Activated CD4-positive, alpha-beta T cell treated with anti-CD3 and anti-CD28 coated beads, Interleukin-2, amount 10 ng/mL, durations not matched to agents 7 days and 5 days (primary cell): ENCODE measurements around the gene NPTX2. TPM values are rescaled to one million over a fixed set of nuclear protein-coding genes. Genes with fewer than 3 reads are reported as not detected.

Source experiments
- CTCF ChIA-PET: fragments of 350-600 bp; sonication (Branson Sonifier 250); formaldehyde crosslinking; loops from one replicate; lab custom pipeline; 2021; ENCODE audit warnings: antibody characterized with exemption; lab: Charles Lee
- POLR2A ChIA-PET: fragments of 350-600 bp; sonication (Branson Sonifier 250); formaldehyde crosslinking; loops from one replicate; lab custom pipeline; 2021; ENCODE audit warnings: antibody characterized with exemption; lab: Charles Lee
- DNase-seq: peaks from one replicate; pipeline ENCODE4 v3.0.0-alpha.2; 2020
- H3K27ac Mint-ChIP-seq: one replicate; pipeline ENCODE4 v1.8.0; 2021; ENCODE audit warnings: mild to moderate bottlenecking, moderate library complexity, mixed read lengths
- H3K27me3 Mint-ChIP-seq: one replicate; pipeline ENCODE4 v1.8.0; 2021; ENCODE audit warnings: mixed read lengths
- H3K36me3 Mint-ChIP-seq: one replicate; pipeline ENCODE4 v1.8.0; 2021; ENCODE audit warnings: low read depth, mixed read lengths
- H3K4me1 Mint-ChIP-seq: one replicate; pipeline ENCODE4 v1.8.0; 2021; ENCODE audit warnings: mixed read lengths
- H3K4me3 Mint-ChIP-seq: one replicate; pipeline ENCODE4 v1.8.0; 2021; ENCODE audit warnings: mild to moderate bottlenecking, moderate library complexity, mixed read lengths
- H3K9me3 Mint-ChIP-seq: one replicate; pipeline ENCODE4 v1.8.0; 2021; ENCODE audit warnings: mixed read lengths
- total RNA-seq, 2 experiments: library from RNA; stranded (reverse); gene quantifications; one replicate each; pipeline ENCODE4 v1.2.3, GENCODE V29; 2021

NPTX2 gene
- total RNA-seq, 2 experiments from 2014 or later, result not detected

- POLR2A ChIA-PET, result no interaction called here
- Mint-ChIP-seq H3K9me3 (peaks cover 3% of the 10 kb centered on the region), H3K27ac (no peak overlapping the region), H3K36me3 (no peaks in the 10 kb centered on the region), H3K27me3 (no peaks in the 10 kb centered on the region), H3K4me3 (no peak overlapping the region), H3K4me1 (no peaks in the 10 kb centered on the region)
- CTCF ChIA-PET, result no interaction called here
- no peak for DNase-seq
Observed at GRCh38 chr7:98647326-98647725, 30.2 kb downstream of the NPTX2 start.

GRCh38 chr7:98651760-98652159 is 34.7 kb downstream of the NPTX2 start:
- no peaks in the 10 kb centered on the region for H3K36me3 Mint-ChIP-seq
- ChIA-PET CTCF (interaction anchor here (0.7 kb wide), 2 partner anchors 66 to 1058 kb away, joined by 3 read pairs; no protein-coding TSS in a partner anchor), POLR2A (no interaction called here)
- no peak overlapping the region for H3K27ac Mint-ChIP-seq
- H3K27me3 Mint-ChIP-seq, result no peaks in the 10 kb centered on the region
- H3K4me3 Mint-ChIP-seq, result no peak overlapping the region
- H3K4me1 Mint-ChIP-seq, result no peaks in the 10 kb centered on the region
- peaks cover 3% of the 10 kb centered on the region for H3K9me3 Mint-ChIP-seq
- DNase-seq, result no peak

- DNase-seq, result no peak
- no peak overlapping the region for H3K4me3 Mint-ChIP-seq
- CTCF ChIA-PET, result no interaction called here
Observed at GRCh38 chr7:98653601-98654310, 36.7 kb downstream of the NPTX2 start.

GRCh38 chr7:98654524-98655272 is 37.6 kb downstream of the NPTX2 start:
- Mint-ChIP-seq H3K4me3 (no peak overlapping the region), H3K9me3 (peaks cover 3% of the 10 kb centered on the region), H3K27ac (no peak overlapping the region), H3K4me1 (no peaks in the 10 kb centered on the region), H3K27me3 (no peaks in the 10 kb centered on the region), H3K36me3 (no peaks in the 10 kb centered on the region)
- POLR2A ChIA-PET, result no interaction called here
- DNase-seq, result no peak
- CTCF ChIA-PET, result no interaction called here

More at GRCh38 chr7:98653601-98654310, 36.7 kb downstream of the NPTX2 start:
- no peaks in the 10 kb centered on the region for H3K36me3 Mint-ChIP-seq
- H3K9me3 Mint-ChIP-seq, result peaks cover 3% of the 10 kb centered on the region
- H3K27ac Mint-ChIP-seq, result no peak overlapping the region
- H3K27me3 Mint-ChIP-seq, result no peaks in the 10 kb centered on the region
- H3K4me1 Mint-ChIP-seq, result no peaks in the 10 kb centered on the region
- POLR2A ChIA-PET, result no interaction called here

GRCh38 chr7:98655611-98656010 is 38.5 kb downstream of the NPTX2 start:
- ChIA-PET POLR2A (no interaction called here), CTCF (no interaction called here)
- H3K27ac Mint-ChIP-seq, result no peak overlapping the region
- DNase-seq, result no peak
- H3K9me3 Mint-ChIP-seq, result no peaks in the 10 kb centered on the region
- no peaks in the 10 kb centered on the region for H3K36me3 Mint-ChIP-seq
- no peaks in the 10 kb centered on the region for H3K4me1 Mint-ChIP-seq
- H3K27me3 Mint-ChIP-seq, result no peaks in the 10 kb centered on the region
- no peak overlapping the region for H3K4me3 Mint-ChIP-seq

GRCh38 chr7:98656899-98657298 is 39.8 kb downstream of the NPTX2 start:
- POLR2A ChIA-PET, result no interaction called here
- Mint-ChIP-seq H3K27me3 (no peaks in the 10 kb centered on the region), H3K4me1 (no peaks in the 10 kb centered on the region), H3K36me3 (no peaks in the 10 kb centered on the region), H3K27ac (no peak overlapping the region), H3K4me3 (no peak overlapping the region), H3K9me3 (no peaks in the 10 kb centered on the region)
- CTCF ChIA-PET, result no interaction called here
- DNase-seq, result no peak

GRCh38 chr7:98657736-98658135 is 40.7 kb downstream of the NPTX2 start:
- H3K36me3 Mint-ChIP-seq, result no peaks in the 10 kb centered on the region
- no peaks in the 10 kb centered on the region for H3K9me3 Mint-ChIP-seq
- POLR2A ChIA-PET, result interaction anchor here (0.8 kb wide), 1 partner anchor 12 kb away, joined by 4 read pairs; no protein-coding TSS in a partner anchor
- CTCF ChIA-PET, result no interaction called here
- H3K4me1 Mint-ChIP-seq, result no peaks in the 10 kb centered on the region
- no peak for DNase-seq
- H3K27me3 Mint-ChIP-seq, result no peaks in the 10 kb centered on the region
- H3K4me3 Mint-ChIP-seq, result no peak overlapping the region
- H3K27ac Mint-ChIP-seq, result no peak overlapping the region

- CTCF ChIA-PET, result interaction anchor here (0.7 kb wide), 1 partner anchor 1632 kb away, joined by 3 read pairs; no protein-coding TSS in a partner anchor
- DNase-seq, result no peak
Observed at GRCh38 chr7:98659756-98660155, 42.7 kb downstream of the NPTX2 start.

GRCh38 chr7:98661607-98662006 is 44.5 kb downstream of the NPTX2 start:
- ChIA-PET CTCF (no interaction called here), POLR2A (no interaction called here)
- no peaks in the 10 kb centered on the region for H3K27me3 Mint-ChIP-seq
- H3K4me1 Mint-ChIP-seq, result no peaks in the 10 kb centered on the region
- DNase-seq, result no peak
- H3K4me3 Mint-ChIP-seq, result no peak overlapping the region
- no peak overlapping the region for H3K27ac Mint-ChIP-seq
- H3K36me3 Mint-ChIP-seq, result no peaks in the 10 kb centered on the region
- H3K9me3 Mint-ChIP-seq, result peaks cover 2% of the 10 kb centered on the region

More at GRCh38 chr7:98659756-98660155, 42.7 kb downstream of the NPTX2 start:
- H3K4me1 Mint-ChIP-seq, result no peaks in the 10 kb centered on the region
- H3K9me3 Mint-ChIP-seq, result peaks cover 2% of the 10 kb centered on the region
- H3K27me3 Mint-ChIP-seq, result no peaks in the 10 kb centered on the region
- no peak overlapping the region for H3K27ac Mint-ChIP-seq
- H3K4me3 Mint-ChIP-seq, result no peak overlapping the region
- POLR2A ChIA-PET, result no interaction called here
- no peaks in the 10 kb centered on the region for H3K36me3 Mint-ChIP-seq

- Mint-ChIP-seq H3K27me3 (no peaks in the 10 kb centered on the region), H3K36me3 (no peaks in the 10 kb centered on the region), H3K4me3 (no peak overlapping the region), H3K4me1 (no peaks in the 10 kb centered on the region), H3K27ac (no peak overlapping the region), H3K9me3 (peaks cover 2% of the 10 kb centered on the region)
- ChIA-PET POLR2A (no interaction called here), CTCF (no interaction called here)
- DNase-seq, result no peak
Observed at GRCh38 chr7:98662289-98662688, 45.2 kb downstream of the NPTX2 start.

GRCh38 chr7:98664882-98665281 is 47.8 kb downstream of the NPTX2 start:
- ChIA-PET POLR2A (no interaction called here), CTCF (no interaction called here)
- H3K36me3 Mint-ChIP-seq, result no peaks in the 10 kb centered on the region
- no peak overlapping the region for H3K4me3 Mint-ChIP-seq
- no peak for DNase-seq
- no peak overlapping the region for H3K27ac Mint-ChIP-seq
- H3K9me3 Mint-ChIP-seq, result peaks cover 2% of the 10 kb centered on the region
- H3K4me1 Mint-ChIP-seq, result no peaks in the 10 kb centered on the region
- H3K27me3 Mint-ChIP-seq, result no peaks in the 10 kb centered on the region

- no peaks in the 10 kb centered on the region for H3K27me3 Mint-ChIP-seq
- CTCF ChIA-PET, result no interaction called here
Observed at GRCh38 chr7:98668255-98668654, 51.2 kb downstream of the NPTX2 start.

GRCh38 chr7:98669329-98670000 is 52.4 kb downstream of the NPTX2 start:
- Mint-ChIP-seq H3K27me3 (no peaks in the 10 kb centered on the region), H3K27ac (no peak overlapping the region), H3K9me3 (peaks cover 4% of the 10 kb centered on the region), H3K36me3 (no peaks in the 10 kb centered on the region), H3K4me3 (no peak overlapping the region), H3K4me1 (no peaks in the 10 kb centered on the region)
- POLR2A ChIA-PET, result no interaction called here
- DNase-seq, result no peak
- CTCF ChIA-PET, result no interaction called here

More at GRCh38 chr7:98668255-98668654, 51.2 kb downstream of the NPTX2 start:
- H3K36me3 Mint-ChIP-seq, result no peaks in the 10 kb centered on the region
- H3K9me3 Mint-ChIP-seq, result peaks cover 4% of the 10 kb centered on the region
- POLR2A ChIA-PET, result no interaction called here
- H3K27ac Mint-ChIP-seq, result no peak overlapping the region
- no peaks in the 10 kb centered on the region for H3K4me1 Mint-ChIP-seq
- DNase-seq, result no peak
- H3K4me3 Mint-ChIP-seq, result no peak overlapping the region
